Measurements from ENCODE around the gene KRTAP9-7.
"Not testable (repeated sequence)": the region's sequence is repeated elsewhere in the genome, so short reads cannot be mapped to it uniquely, and the experiment has no call there.

KRTAP9-7 gene

DNA sequence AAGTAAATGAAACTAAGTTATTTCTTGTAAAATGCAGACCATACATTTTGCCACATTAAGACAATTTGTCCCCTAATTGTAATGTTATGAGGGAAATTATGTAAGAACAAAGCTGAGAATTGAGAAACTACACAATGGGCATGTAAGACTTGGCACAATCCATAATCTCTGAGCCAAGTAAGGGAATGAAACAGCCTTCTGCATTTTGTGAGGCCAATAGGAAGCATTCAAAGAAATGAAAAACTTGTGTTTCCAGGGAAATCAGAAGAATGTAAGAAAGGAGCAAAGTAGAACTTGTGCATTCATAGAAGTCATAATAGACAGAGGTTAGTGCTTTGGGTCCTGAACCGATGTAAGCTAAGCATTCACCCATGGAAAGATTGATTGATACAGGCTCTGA lies 24.2 kb upstream of the KRTAP9-7 start:
- no peak overlapping the region for H3K27ac ChIP-seq
- H3K27me3 ChIP-seq (replicated peaks): no peaks in the 10 kb centered on the region
- no peak for DNase-seq
- no peak overlapping the region for H3K4me3 ChIP-seq (ENCODE audit: low read depth, low read length)
- TF ChIP-seq, protein P1, sequence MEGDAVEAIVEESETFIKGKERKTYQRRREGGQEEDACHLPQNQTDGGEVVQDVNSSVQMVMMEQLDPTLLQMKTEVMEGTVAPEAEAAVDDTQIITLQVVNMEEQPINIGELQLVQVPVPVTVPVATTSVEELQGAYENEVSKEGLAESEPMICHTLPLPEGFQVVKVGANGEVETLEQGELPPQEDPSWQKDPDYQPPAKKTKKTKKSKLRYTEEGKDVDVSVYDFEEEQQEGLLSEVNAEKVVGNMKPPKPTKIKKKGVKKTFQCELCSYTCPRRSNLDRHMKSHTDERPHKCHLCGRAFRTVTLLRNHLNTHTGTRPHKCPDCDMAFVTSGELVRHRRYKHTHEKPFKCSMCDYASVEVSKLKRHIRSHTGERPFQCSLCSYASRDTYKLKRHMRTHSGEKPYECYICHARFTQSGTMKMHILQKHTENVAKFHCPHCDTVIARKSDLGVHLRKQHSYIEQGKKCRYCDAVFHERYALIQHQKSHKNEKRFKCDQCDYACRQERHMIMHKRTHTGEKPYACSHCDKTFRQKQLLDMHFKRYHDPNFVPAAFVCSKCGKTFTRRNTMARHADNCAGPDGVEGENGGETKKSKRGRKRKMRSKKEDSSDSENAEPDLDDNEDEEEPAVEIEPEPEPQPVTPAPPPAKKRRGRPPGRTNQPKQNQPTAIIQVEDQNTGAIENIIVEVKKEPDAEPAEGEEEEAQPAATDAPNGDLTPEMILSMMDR (IDR thresholded peaks at IDR 0.05; ENCODE audit: low read depth, low read length, missing control alignments): no peak
- H3K36me3 ChIP-seq (replicated peaks): no peaks in the 10 kb centered on the region
- in situ Hi-C loops (cut with HindIII; ENCODE audit: low pct_ligation_motif_present, low sequenced_read_pairs): no loop called here

DNA sequence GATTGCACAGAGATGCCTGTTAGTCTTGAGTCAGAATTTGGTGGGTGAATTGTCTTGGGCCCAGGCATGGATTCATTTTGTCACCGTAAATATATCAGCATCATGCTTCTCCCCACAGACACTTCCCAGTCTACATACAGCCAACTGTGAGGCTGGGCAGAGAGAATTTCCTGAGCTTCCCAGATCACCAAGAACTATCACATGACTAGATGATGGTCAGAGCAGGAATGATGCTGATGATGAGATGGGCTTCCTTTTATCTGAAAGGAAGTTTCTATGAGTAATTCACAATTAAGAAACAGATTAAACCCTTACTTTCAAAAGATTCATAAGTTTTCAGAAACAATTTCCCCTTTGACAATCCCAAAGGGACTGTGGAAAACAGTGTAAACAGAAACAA lies 20.6 kb upstream of the KRTAP9-7 start:
- H3K36me3 ChIP-seq (replicated peaks): no peaks in the 10 kb centered on the region
- DNase-seq: no peak
- no peak overlapping the region for H3K27ac ChIP-seq
- TF ChIP-seq, protein P1 (IDR thresholded peaks at IDR 0.05; ENCODE audit: low read depth, low read length, missing control alignments): no peak
- in situ Hi-C loops (cut with HindIII; ENCODE audit: low pct_ligation_motif_present, low sequenced_read_pairs): no loop called here
- no peak overlapping the region for H3K4me3 ChIP-seq (ENCODE audit: low read depth, low read length)
- H3K27me3 ChIP-seq (replicated peaks): no peaks in the 10 kb centered on the region

DNA sequence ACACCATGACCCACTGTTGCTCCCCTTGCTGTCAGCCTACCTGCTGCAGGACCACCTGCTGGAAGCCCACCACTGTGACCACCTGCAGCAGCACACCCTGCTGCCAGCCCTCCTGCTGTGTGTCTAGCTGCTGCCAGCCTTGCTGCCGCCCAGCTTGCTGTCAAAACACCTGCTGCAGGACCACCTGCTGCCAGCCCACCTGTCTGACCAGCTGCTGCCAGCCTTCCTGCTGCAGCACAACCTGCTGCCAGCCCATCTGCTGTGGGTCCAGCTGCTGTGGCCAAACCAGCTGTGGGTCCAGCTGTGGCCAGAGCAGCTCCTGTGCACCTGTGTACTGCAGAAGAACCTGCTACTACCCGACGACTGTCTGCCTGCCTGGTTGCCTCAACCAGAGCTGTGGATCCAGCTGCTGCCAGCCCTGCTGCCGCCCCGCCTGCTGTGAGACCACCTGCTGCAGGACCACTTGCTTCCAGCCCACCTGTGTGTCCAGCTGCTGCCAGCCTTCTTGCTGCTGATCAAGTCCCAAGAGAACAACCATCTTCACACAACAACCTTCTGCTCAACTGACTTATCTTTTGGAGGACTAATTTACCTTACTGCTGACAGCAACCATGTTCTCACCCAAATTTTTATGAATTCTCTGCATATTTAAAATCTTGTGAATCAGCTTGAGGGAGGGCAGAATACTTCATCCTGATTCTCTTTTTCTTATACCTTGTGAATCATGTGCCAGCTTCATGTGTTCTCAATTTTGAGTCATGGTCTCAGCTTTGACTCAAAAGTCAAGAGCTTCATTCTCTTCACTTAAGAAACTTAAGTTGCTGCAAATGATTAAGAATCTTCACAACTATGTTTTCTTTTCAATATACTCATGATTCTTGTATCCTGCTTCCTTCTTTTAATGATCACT lies 19.9 kb upstream of the KRTAP9-7 start, which contains the start of gene KRTAP9-9:
Gene KRTAP9-9, plus strand, starts transcription at position 4 of the 910 bp plus-strand sequence.
- H3K27me3 ChIP-seq (replicated peaks); in situ Hi-C loops (cut with HindIII; ENCODE audit: low pct_ligation_motif_present, low sequenced_read_pairs); DNase-seq; H3K27ac ChIP-seq; H3K36me3 ChIP-seq (replicated peaks); H3K4me3 ChIP-seq (ENCODE audit: low read depth, low read length): not testable (repeated sequence)

DNA sequence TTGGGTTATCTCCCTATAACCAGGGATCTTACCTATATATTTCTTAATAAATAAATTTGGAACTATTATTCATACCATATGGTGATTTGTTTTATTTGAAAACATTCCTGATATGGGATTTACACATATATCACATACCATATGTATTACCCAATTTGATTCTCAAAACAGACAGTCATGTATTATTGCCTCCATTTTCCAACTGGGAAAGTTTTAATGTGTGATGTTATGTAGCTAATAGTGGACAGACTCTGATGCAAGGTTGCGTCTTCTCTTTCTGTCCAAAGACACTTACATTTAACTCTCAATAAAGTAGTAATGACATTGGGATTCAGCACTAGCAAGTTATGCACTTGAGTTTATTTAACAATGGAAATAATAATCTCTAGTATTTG lies 19.2 kb upstream of the KRTAP9-7 start:
- no peak overlapping the region for H3K27ac ChIP-seq
- H3K4me3 ChIP-seq (ENCODE audit: low read depth, low read length): no peak overlapping the region
- no peak for DNase-seq
- in situ Hi-C loops (cut with HindIII; ENCODE audit: low pct_ligation_motif_present, low sequenced_read_pairs): no loop called here
- no peaks in the 10 kb centered on the region for H3K27me3 ChIP-seq (replicated peaks)
- TF ChIP-seq, protein P1 (IDR thresholded peaks at IDR 0.05; ENCODE audit: low read depth, low read length, missing control alignments): no peak
- no peaks in the 10 kb centered on the region for H3K36me3 ChIP-seq (replicated peaks)

DNA sequence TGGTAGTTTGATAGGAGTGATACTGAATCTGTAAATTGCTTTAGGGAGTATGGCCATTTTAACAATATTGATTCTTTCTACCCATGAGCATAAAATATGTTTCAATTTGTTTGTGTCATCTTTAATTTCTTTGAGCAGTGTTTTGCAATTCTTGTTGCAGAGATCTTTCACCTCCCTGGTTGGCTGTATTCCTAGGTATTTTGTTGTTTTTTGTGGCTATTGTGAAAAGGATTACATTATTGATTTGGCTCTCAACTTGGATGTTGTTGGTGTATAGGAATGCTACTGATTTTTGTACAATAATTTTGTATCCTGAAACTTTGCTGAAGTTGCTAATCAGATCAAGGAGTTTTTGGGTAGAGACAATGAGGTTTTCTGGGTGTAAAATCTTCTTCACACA lies 17.1 kb upstream of the KRTAP9-7 start:
- in situ Hi-C loops (cut with HindIII; ENCODE audit: low pct_ligation_motif_present, low sequenced_read_pairs): no loop called here
- TF ChIP-seq, protein P1 (IDR thresholded peaks at IDR 0.05; ENCODE audit: low read depth, low read length, missing control alignments): no peak
- no peak overlapping the region for H3K4me3 ChIP-seq (ENCODE audit: low read depth, low read length)
- no peak for DNase-seq
- no peak overlapping the region for H3K27ac ChIP-seq
- no peaks in the 10 kb centered on the region for H3K36me3 ChIP-seq (replicated peaks)
- H3K27me3 ChIP-seq (replicated peaks): no peaks in the 10 kb centered on the region

DNA sequence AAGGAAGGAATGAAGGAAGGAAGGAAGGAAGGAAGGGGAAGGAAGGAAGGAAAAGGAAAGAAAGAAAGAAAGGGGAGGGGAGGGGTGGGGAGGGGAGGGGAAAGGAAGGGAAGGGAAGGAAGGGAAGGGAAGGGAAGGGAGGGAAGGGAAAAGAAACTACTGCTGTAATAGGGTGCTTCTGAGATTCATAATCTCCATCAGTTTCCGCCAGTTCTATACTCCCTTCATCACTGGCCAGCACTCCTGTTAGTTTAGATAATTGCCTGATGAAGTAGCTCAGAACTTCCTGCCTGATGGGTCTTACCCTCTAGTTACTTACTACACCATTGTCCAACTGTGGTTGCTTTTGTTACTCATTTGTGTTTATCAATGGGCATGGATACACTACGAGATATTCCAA lies 12.3 kb upstream of the KRTAP9-7 start:
- no peak overlapping the region for H3K27ac ChIP-seq
- no peak overlapping the region for H3K4me3 ChIP-seq (ENCODE audit: low read depth, low read length)
- no peaks in the 10 kb centered on the region for H3K36me3 ChIP-seq (replicated peaks)
- H3K27me3 ChIP-seq (replicated peaks): no peaks in the 10 kb centered on the region
- TF ChIP-seq, protein P1 (IDR thresholded peaks at IDR 0.05; ENCODE audit: low read depth, low read length, missing control alignments): no peak
- in situ Hi-C loops (cut with HindIII; ENCODE audit: low pct_ligation_motif_present, low sequenced_read_pairs): no loop called here
- DNase-seq: no peak
